SK-N-SH (cell line): ENCODE data around the gene ACOX2. TPM values are rescaled to one million over a fixed set of nuclear protein-coding genes. Genes with fewer than 3 reads are reported as not detected.

Experiments
- CTCF ChIA-PET: fragments of 300-600, 350-600 bp; formaldehyde crosslinking; extraction: SDS; loops from one replicate; lab custom pipeline; 2021; lab: Yijun Ruan, JAX
- POLR2A ChIA-PET: fragments of 350-600 bp; sonication (Branson Sonifier 250); formaldehyde crosslinking; extraction: SDS; loops from one replicate; lab custom pipeline; 2020; ENCODE audit warnings: antibody characterized with exemption, inconsistent platforms; lab: Yijun Ruan, JAX
- DNase-seq: peaks from one replicate; pipeline ENCODE4 v3.0.0; 2012
- H2AFZ ChIP-seq: fragments of 200-600 bp; sonication (generic); 2 replicates; pipeline ENCODE4 v1.8.1; 2016; ENCODE audit warnings: antibody characterized with exemption, mild to moderate bottlenecking, low read depth
- H3F3A ChIP-seq: fragments of 200-600 bp; sonication (generic); replicated peaks from 2 replicates; pipeline ENCODE3; 2016; ENCODE audit warnings: antibody characterized with exemption, mild to moderate bottlenecking; ENCODE audit not compliant: insufficient read depth
- H3K27ac ChIP-seq, 2 experiments: fragments of 200-500 bp in 1 of 2; fragments of 200-600 bp in 1 of 2; sonication (Bioruptor generic) in 1 of 2; sonication (generic), shearing (Covaris generic) in 1 of 2; 2 replicates each; pipeline versions ENCODE4 v1.5.1 to v1.6.1; 2014 to 2016; ENCODE audit warnings: low read depth in 2 of 2, inconsistent platforms in 1 of 2, low read length in 1 of 2, mild to moderate bottlenecking in 1 of 2, mixed read lengths in 1 of 2
- H3K27me3 ChIP-seq: fragments of 200-600 bp; sonication (generic), shearing (Covaris generic); 2 replicates; pipeline ENCODE4 v1.6.1; 2016; ENCODE audit warnings: mixed run types; ENCODE audit not compliant: insufficient read depth
- H3K36me3 ChIP-seq, 2 experiments: fragments of 200-500 bp in 1 of 2; fragments of 200-600 bp in 1 of 2; sonication (Bioruptor generic) in 1 of 2; sonication (generic) in 1 of 2; replicated peaks in 1 of 2; 2 replicates each; pipeline versions ENCODE3 to v1.5.1; 2014 to 2016; ENCODE audit warnings: low read length in 1 of 2, mild to moderate bottlenecking in 1 of 2; ENCODE audit not compliant: insufficient read depth in 2 of 2, control insufficient read depth in 1 of 2
- H3K4me1 ChIP-seq, 2 experiments: fragments of 200-500 bp in 1 of 2; fragments of 200-600 bp in 1 of 2; sonication (Bioruptor generic) in 1 of 2; sonication (generic), shearing (Covaris generic) in 1 of 2; 2 replicates each; pipeline versions ENCODE4 v1.5.1 to v1.6.1; 2014 to 2016; ENCODE audit warnings: low read depth in 1 of 2, low read length in 1 of 2, mixed run types in 1 of 2; ENCODE audit not compliant: insufficient read depth in 2 of 2, control insufficient read depth in 1 of 2
- H3K4me2 ChIP-seq: fragments of 200-600 bp; sonication (generic), shearing (Covaris generic); 2 replicates; pipeline ENCODE4 v1.6.1; 2017; ENCODE audit warnings: mixed run types
- H3K4me3 ChIP-seq, 2 experiments: fragments of 200-500 bp in 1 of 2; fragments of 200-600 bp in 1 of 2; sonication (Bioruptor generic) in 1 of 2; sonication (generic), shearing (Covaris generic) in 1 of 2; 2 replicates each; pipeline versions ENCODE4 v1.5.1 to v1.8.1; 2014 to 2016; ENCODE audit warnings: low read depth in 2 of 2, inconsistent platforms in 1 of 2, low read length in 1 of 2, mild to moderate bottlenecking in 1 of 2, mixed read lengths in 1 of 2, moderate library complexity in 1 of 2
- H3K79me2 ChIP-seq: fragments of 200-600 bp; sonication (generic); 2 replicates; pipeline ENCODE4 v1.8.1; 2017; ENCODE audit warnings: mild to moderate bottlenecking; ENCODE audit not compliant: insufficient read depth
- H3K9ac ChIP-seq: fragments of 200-600 bp; sonication (generic); 2 replicates; pipeline ENCODE4 v1.6.1; 2017; ENCODE audit warnings: mixed run types
- H3K9me2 ChIP-seq: fragments of 200-600 bp; sonication (generic); 2 replicates; pipeline ENCODE4 v1.6.1; 2017; ENCODE audit warnings: mixed run types
- H3K9me3 ChIP-seq: fragments of 200-600 bp; sonication (generic); 2 replicates; pipeline ENCODE4 v1.6.1; 2017; ENCODE audit warnings: mixed run types, mild to moderate bottlenecking, moderate library complexity
- H4K20me1 ChIP-seq: fragments of 200-600 bp; sonication (generic); 2 replicates; pipeline ENCODE4 v1.6.1; 2017; ENCODE audit warnings: mild to moderate bottlenecking, mixed run types; ENCODE audit not compliant: insufficient read depth
- CHD2 ChIP-seq: fragments of 150-350 bp; IDR thresholded peaks from 2 replicates; pipeline ENCODE4 v1.6.1; 2018; ENCODE audit warnings: low read length; ENCODE audit not compliant: partially characterized antibody
- EZH2phosphoT487 ChIP-seq: fragments of 200-600 bp; sonication (generic); IDR thresholded peaks from 2 replicates; pipeline ENCODE4 v1.6.1; 2017; ENCODE audit warnings: low read depth, mixed run types, mild to moderate bottlenecking, antibody characterized with exemption, moderate library complexity, borderline replicate concordance
- GATA2 ChIP-seq: sonication (generic); formaldehyde crosslinking; IDR thresholded peaks from 2 replicates; pipeline ENCODE4 v1.5.0; 2020; ENCODE audit warnings: mild to moderate bottlenecking, missing genetic modification reagents
- NFIC ChIP-seq: IDR thresholded peaks from 2 replicates; pipeline ENCODE4 v1.4.0; 2012; ENCODE audit warnings: borderline replicate concordance
- RCOR1 ChIP-seq: fragments of 150-350 bp; IDR thresholded peaks from 2 replicates; pipeline ENCODE4 v1.6.1; 2017; ENCODE audit warnings: antibody characterized with exemption, low read length
- REST ChIP-seq: IDR thresholded peaks from 2 replicates; pipeline ENCODE4 v1.6.1; 2012; ENCODE audit warnings: mild to moderate bottlenecking, low read depth, low read length, moderate library complexity
- RXRA ChIP-seq: IDR thresholded peaks from 2 replicates; pipeline ENCODE4 v1.4.0; 2012; ENCODE audit warnings: low read depth, mild to moderate bottlenecking, borderline replicate concordance
- SIN3A ChIP-seq: IDR thresholded peaks from 2 replicates; pipeline ENCODE4 v1.6.1; 2012; ENCODE audit warnings: low read depth, mild to moderate bottlenecking, low read length, moderate library complexity, borderline replicate concordance
- USF2 ChIP-seq: fragments of 150-350 bp; IDR thresholded peaks from 2 replicates; pipeline ENCODE4 v1.6.1; 2017; ENCODE audit warnings: antibody characterized with exemption, low read length, low read depth, borderline replicate concordance
- ZBTB33 ChIP-seq: IDR thresholded peaks from 2 replicates; pipeline ENCODE4 v1.4.0; 2012; ENCODE audit warnings: low read depth, borderline replicate concordance
- WGBS: methylation state at CpG from one replicate; pipeline ENCODE4 v1.1.6; 2017; ENCODE audit warnings: low lambda C conversion rate; 5-methylcytosine and 5-hydroxymethylcytosine counted together
- polyA plus RNA-seq, 3 experiments: library from polyadenylated mRNA; depleted of rRNA; stranded (reverse); fragments of >200 nt; gene quantifications; 2 replicates each; pipeline ENCODE4 v1.2.3, GENCODE V29; 2012
- TF ChIP-seq, protein P1 (sequence below): fragments of 200-600 bp; sonication (generic); IDR thresholded peaks from 2 replicates; pipeline ENCODE4 v1.6.1; 2017; ENCODE audit warnings: antibody characterized with exemption, mild to moderate bottlenecking, moderate library complexity

Gene ACOX2
- polyA plus RNA-seq, 1 of the 3 experiments (the other 2 are of a cell fraction): 9.0 TPM

GRCh38 chr3:58508437-58508836 is 28.6 kb downstream of the ACOX2 start:
- Histone ChIP-seq H4K20me1 (no peaks in the 10 kb centered on the region), H3K9ac (no peak overlapping the region), H3K4me1 (no peaks in the 10 kb centered on the region), H3K4me3 (no peak overlapping the region), H3K4me2 (no peak overlapping the region), H3K9me2 (no peaks in the 10 kb centered on the region), H3K9me3 (no peaks in the 10 kb centered on the region), H3K36me3 (peaks cover 0 to 13% of the 10 kb centered on the region in 2 experiments), H3K27me3 (no peaks in the 10 kb centered on the region), H3K27ac (no peak overlapping the region), H3F3A (no peaks in the 10 kb centered on the region), H3K79me2 (0 out of 2 replicates have a peak, but pooled peaks cover 3% of the 10 kb centered on the region), H2AFZ (no peak overlapping the region)
- no peak for DNase-seq
- 84% methylated on average over 6 of the region's 6 CpGs for WGBS
- POLR2A ChIA-PET: interaction anchor here (0.6 kb wide), 1 partner anchor 52 kb away, joined by 7 read pairs; no protein-coding TSS in a partner anchor
- TF ChIP-seq RXRA: no peak
- TF ChIP-seq EZH2phosphoT487: no peak
- no peak for TF ChIP-seq ZBTB33
- TF ChIP-seq GATA2 (CRISPR knock-in tag): no peak
- TF ChIP-seq RCOR1: no peak
- TF ChIP-seq, protein P1, sequence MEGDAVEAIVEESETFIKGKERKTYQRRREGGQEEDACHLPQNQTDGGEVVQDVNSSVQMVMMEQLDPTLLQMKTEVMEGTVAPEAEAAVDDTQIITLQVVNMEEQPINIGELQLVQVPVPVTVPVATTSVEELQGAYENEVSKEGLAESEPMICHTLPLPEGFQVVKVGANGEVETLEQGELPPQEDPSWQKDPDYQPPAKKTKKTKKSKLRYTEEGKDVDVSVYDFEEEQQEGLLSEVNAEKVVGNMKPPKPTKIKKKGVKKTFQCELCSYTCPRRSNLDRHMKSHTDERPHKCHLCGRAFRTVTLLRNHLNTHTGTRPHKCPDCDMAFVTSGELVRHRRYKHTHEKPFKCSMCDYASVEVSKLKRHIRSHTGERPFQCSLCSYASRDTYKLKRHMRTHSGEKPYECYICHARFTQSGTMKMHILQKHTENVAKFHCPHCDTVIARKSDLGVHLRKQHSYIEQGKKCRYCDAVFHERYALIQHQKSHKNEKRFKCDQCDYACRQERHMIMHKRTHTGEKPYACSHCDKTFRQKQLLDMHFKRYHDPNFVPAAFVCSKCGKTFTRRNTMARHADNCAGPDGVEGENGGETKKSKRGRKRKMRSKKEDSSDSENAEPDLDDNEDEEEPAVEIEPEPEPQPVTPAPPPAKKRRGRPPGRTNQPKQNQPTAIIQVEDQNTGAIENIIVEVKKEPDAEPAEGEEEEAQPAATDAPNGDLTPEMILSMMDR: no peak
- TF ChIP-seq USF2: no peak
- no peak for TF ChIP-seq NFIC
- TF ChIP-seq CHD2: no peak
- CTCF ChIA-PET: interaction anchor here (1.0 to 1.6 kb wide), 3 partner anchors 9 to 16 kb away, joined by 4 to 7 read pairs (median 6); partner anchors contain the start of gene KCTD6

GRCh38 chr3:58507356-58508078 is 29.5 kb downstream of the ACOX2 start:
- no peak for DNase-seq
- ChIA-PET POLR2A (no interaction called here), CTCF (interaction anchor here (1.0 to 1.6 kb wide), 5 partner anchors 8 to 43 kb away, joined by 3 to 7 read pairs (median 4); partner anchors contain the start of gene KCTD6)
- TF ChIP-seq CHD2 (no peak), USF2 (no peak), REST (no peak), SIN3A (no peak)
- TF ChIP-seq, protein P1: no peak

More at GRCh38 chr3:58507356-58508078, 29.5 kb downstream of the ACOX2 start:
- WGBS: 76% methylated on average over 2 of the region's 2 CpGs
- Histone ChIP-seq H3K9ac (no peak overlapping the region), H2AFZ (no peak overlapping the region), H4K20me1 (no peaks in the 10 kb centered on the region), H3K9me3 (no peaks in the 10 kb centered on the region), H3K36me3 (peaks cover 6 to 13% of the 10 kb centered on the region in 2 experiments), H3K27ac (no peak overlapping the region), H3K9me2 (no peaks in the 10 kb centered on the region), H3K4me2 (no peak overlapping the region), H3F3A (no peaks in the 10 kb centered on the region), H3K4me1 (no peaks in the 10 kb centered on the region), H3K79me2 (peaks cover 10% of the 10 kb centered on the region), H3K27me3 (no peaks in the 10 kb centered on the region), H3K4me3 (no peak overlapping the region)
